K562 (cell line): ENCODE data around the gene TKTL1. TPM values are rescaled to one million over a fixed set of nuclear protein-coding genes. Genes with fewer than 3 reads are reported as not detected.

Experiments used
- ATAC-seq: fragments of 200-7000 bp; cut with Tn5 transposase; 3 replicates; pipeline ENCODE4 v1.9.1; 2020; ENCODE audit warnings: moderate library complexity
- BruUV-seq: library from RNA; stranded (reverse); fragments of 400-500 nt; replicated peaks from 2 replicates; lab custom pipeline; 2021; lab: Mats Ljungman, UMichigan
- CTCF ChIA-PET: fragments of 300-600 bp; formaldehyde crosslinking; extraction: SDS; loops from one replicate; lab custom pipeline; 2021; ENCODE audit warnings: low intra/inter-chr PET ratio; lab: Yijun Ruan, JAX
- POLR2A ChIA-PET: fragments of 300-600, 350-650 bp; sonication (Branson Sonifier 250); formaldehyde crosslinking; extraction: SDS; loops from one replicate; lab custom pipeline; 2021; ENCODE audit warnings: antibody characterized with exemption, inconsistent platforms; lab: Yijun Ruan, JAX
- DNase-seq, 4 experiments: peaks; one replicate each; pipeline versions ENCODE4 v3.0.0 to v3.0.0-alpha.2; 2011 to 2018; ENCODE audit warnings: low spot score in 3 of 4, mixed read lengths in 3 of 4; ENCODE audit errors: extremely low read depth in 1 of 4
- FAIRE-seq: peaks from 2 replicates; lab custom pipeline; 2011; peaks lifted over from hg19 to GRCh38; lab: Jason Lieb, UNC
- H2AFZ ChIP-seq: 2 replicates; pipeline ENCODE4 v1.6.0; 2011; ENCODE audit warnings: low read depth, low read length, control low read depth, inconsistent platforms
- H3K27ac ChIP-seq: fragments of 200-600 bp; 3 replicates; pipeline ENCODE4 v1.8.0; 2011; ENCODE audit warnings: low read depth, mild to moderate bottlenecking, control low read depth, inconsistent platforms, low read length, moderate library complexity, mixed read lengths; ENCODE audit errors: extremely low read depth
- H3K27me3 ChIP-seq, 2 experiments: fragments of 300-600 bp in 1 of 2; 2 replicates in 1 of 2; 3 replicates in 1 of 2; pipeline versions ENCODE4 v1.6.0 to v1.8.0; 2011; ENCODE audit warnings: inconsistent platforms in 2 of 2, low read length in 2 of 2, mild to moderate bottlenecking in 1 of 2, mixed read lengths in 1 of 2, moderate library complexity in 1 of 2; ENCODE audit not compliant: control insufficient read depth in 2 of 2, insufficient read depth in 2 of 2
- H3K36me3 ChIP-seq: fragments of 300-600 bp; 3 replicates; pipeline ENCODE4 v1.8.0; 2011; ENCODE audit warnings: mild to moderate bottlenecking, low read length, inconsistent platforms; ENCODE audit not compliant: control insufficient read depth, insufficient read depth
- H3K4me1 ChIP-seq, 2 experiments: fragments of 200-600 bp in 1 of 2; replicated peaks in 1 of 2; 2 replicates in 1 of 2; 3 replicates in 1 of 2; pipeline versions ENCODE4 v1.5.1 to v1.8.0; 2011; ENCODE audit warnings: inconsistent platforms in 2 of 2, low read length in 2 of 2, mild to moderate bottlenecking in 1 of 2, mixed read lengths in 1 of 2, moderate library complexity in 1 of 2; ENCODE audit not compliant: control insufficient read depth in 2 of 2, insufficient read depth in 2 of 2
- H3K4me2 ChIP-seq: 2 replicates; pipeline ENCODE4 v1.6.1; 2011; ENCODE audit warnings: low read length, control low read depth, inconsistent platforms, mixed read lengths; ENCODE audit not compliant: insufficient read depth
- H3K4me3 ChIP-seq: fragments of 200-600 bp; sonication (generic), shearing (Covaris generic); 2 replicates; pipeline ENCODE4 v1.5.1; 2016; ENCODE audit warnings: control low read depth, inconsistent platforms
- H3K79me2 ChIP-seq: fragments of 200-600 bp; 3 replicates; pipeline ENCODE4 v1.8.0; 2011; ENCODE audit warnings: low read length, inconsistent platforms; ENCODE audit not compliant: control insufficient read depth, insufficient read depth
- H3K9ac ChIP-seq, 2 experiments: 2 replicates each; pipeline versions ENCODE4 v1.6.0 to v1.6.1; 2011; ENCODE audit warnings: low read depth in 2 of 2, low read length in 2 of 2, control low read depth in 1 of 2, inconsistent platforms in 1 of 2, mild to moderate bottlenecking in 1 of 2, mixed read lengths in 1 of 2; ENCODE audit not compliant: insufficient read depth in 1 of 2
- H3K9me1 ChIP-seq: one replicate; pipeline ENCODE4 v1.6.0; 2011; ENCODE audit warnings: inconsistent platforms, mild to moderate bottlenecking, low read length, moderate library complexity; ENCODE audit not compliant: control insufficient read depth, insufficient read depth
- H3K9me3 ChIP-seq: replicated peaks from 2 replicates; pipeline ENCODE4 v1.5.1; 2011; ENCODE audit warnings: low read depth, low read length, inconsistent platforms; ENCODE audit not compliant: control insufficient read depth, insufficient read depth
- H4K20me1 ChIP-seq: replicated peaks from 2 replicates; pipeline ENCODE4 v1.6.1; 2011; ENCODE audit warnings: low read length, inconsistent platforms, mixed read lengths; ENCODE audit not compliant: control insufficient read depth, insufficient read depth
- CBX1 ChIP-seq: sonication (generic); IDR thresholded peaks from 2 replicates; pipeline ENCODE4 v1.6.1; 2016; ENCODE audit warnings: antibody characterized with exemption, low read depth, mild to moderate bottlenecking
- ELF4 ChIP-seq: fragments of 450-650 bp; formaldehyde crosslinking; IDR thresholded peaks from 2 replicates; pipeline ENCODE4 v1.4.0; 2022; ENCODE audit warnings: missing genetic modification characterization
- HMGN3 ChIP-seq: IDR thresholded peaks from 2 replicates; pipeline ENCODE4 v1.6.1; 2011; ENCODE audit warnings: borderline replicate concordance, low read depth, mild to moderate bottlenecking, mixed read lengths, low read length; ENCODE audit not compliant: insufficient read length; ENCODE audit errors: extremely low read depth
- IRF2 ChIP-seq: sonication (generic); formaldehyde crosslinking; IDR thresholded peaks from 2 replicates; pipeline ENCODE4 v1.8.1; 2022; ENCODE audit warnings: mild to moderate bottlenecking, missing genetic modification reagents
- NCOA4 ChIP-seq: fragments of 450-650 bp; IDR thresholded peaks from 2 replicates; pipeline ENCODE4 v1.6.1; 2018; ENCODE audit warnings: mild to moderate bottlenecking; ENCODE audit not compliant: partially characterized antibody
- RBM14 ChIP-seq: fragments of 200-400 bp; formaldehyde crosslinking; IDR thresholded peaks from 2 replicates; pipeline ENCODE4 v1.6.1; 2018; ENCODE audit warnings: low read depth, mild to moderate bottlenecking, low read length, moderate library complexity, borderline replicate concordance; ENCODE audit not compliant: insufficient read depth
- ZNF551 ChIP-seq: fragments of 250-450 bp; sonication (Bioruptor Pico); IDR thresholded peaks from 2 replicates; pipeline ENCODE4 v1.5.0; 2021; ENCODE audit warnings: mild to moderate bottlenecking, moderate library complexity
- ZNF785 ChIP-seq: fragments of 250-450 bp; sonication (Bioruptor Pico); IDR thresholded peaks from 2 replicates; pipeline ENCODE4 v1.4.0; 2020; ENCODE audit warnings: mild to moderate bottlenecking
- ZSCAN29 ChIP-seq: fragments of 450-650 bp; IDR thresholded peaks from 2 replicates; pipeline ENCODE4 v1.6.1; 2017
- WGBS: fragments of 100-300 bp; shearing (Covaris generic); methylation state at CpG from one replicate; pipeline ENCODE4 v1.1.6; 2016; ENCODE audit warnings: low coverage, mixed read lengths; ENCODE audit not compliant: insufficient coverage; ENCODE audit errors: missing lambda C conversion rate; 5-methylcytosine and 5-hydroxymethylcytosine counted together
- in situ Hi-C: fragments of 300-500 bp; cut with MboI; formaldehyde crosslinking; loops from 4 replicates; pipeline ENCODE4 v1.15.0; 2018; ENCODE audit warnings: inconsistent platforms, mixed read lengths
- intact Hi-C: fragments of 100-400 bp; cut with micrococcal nuclease; formaldehyde crosslinking; loops from 2 replicates; pipeline ENCODE4 v1.14.2; 2022
- polyA plus RNA-seq, 8 experiments: library from polyadenylated mRNA; depleted of rRNA in 4 of 8; stranded (reverse) in 5 of 8; unstranded in 3 of 8; fragments of >200 nt; fragmentation: Nextera tagmentation in 2 of 8; fragmentation: Illumina TruSeq in 1 of 8; extraction: Ambion mirVana in 2 of 8; extraction: Trizol in 1 of 8; gene quantifications; 2 replicates each; pipeline versions ENCODE4 v1.2.1 to v1.2.3, GENCODE V29; 2011 to 2014; ENCODE audit warnings: inconsistent platforms in 1 of 8, missing spikeins in 1 of 8
- total RNA-seq, 7 experiments: library from RNA; depleted of rRNA in 6 of 7; stranded (reverse); fragments of >200 nt in 6 of 7; fragmentation: Illumina TruSeq in 2 of 7; extraction: Trizol in 2 of 7; gene quantifications; 2 replicates each; pipeline versions ENCODE4 v1.2.1 to v1.2.3, GENCODE V29; 2011 to 2021; ENCODE audit warnings: low replicate concordance in 1 of 7
- TF ChIP-seq, protein P1 (sequence below): fragments of 450-650 bp; IDR thresholded peaks from 2 replicates; pipeline ENCODE4 v1.6.1; 2014; ENCODE audit warnings: low read depth, mild to moderate bottlenecking, moderate library complexity, borderline replicate concordance
- TF ChIP-seq, protein P2 (sequence below): IDR thresholded peaks from 3 replicates; pipeline ENCODE4 v1.6.1; 2011; ENCODE audit warnings: borderline replicate concordance, mild to moderate bottlenecking; ENCODE audit not compliant: insufficient read length, insufficient read depth

TKTL1 gene
- total and polyA plus RNA-seq, 9 of the 15 experiments (the other 6 are each of a cell fraction or from before 2014, with no cell fraction given) = 0.18 to 0.71 (median 0.38) TPM

DNA sequence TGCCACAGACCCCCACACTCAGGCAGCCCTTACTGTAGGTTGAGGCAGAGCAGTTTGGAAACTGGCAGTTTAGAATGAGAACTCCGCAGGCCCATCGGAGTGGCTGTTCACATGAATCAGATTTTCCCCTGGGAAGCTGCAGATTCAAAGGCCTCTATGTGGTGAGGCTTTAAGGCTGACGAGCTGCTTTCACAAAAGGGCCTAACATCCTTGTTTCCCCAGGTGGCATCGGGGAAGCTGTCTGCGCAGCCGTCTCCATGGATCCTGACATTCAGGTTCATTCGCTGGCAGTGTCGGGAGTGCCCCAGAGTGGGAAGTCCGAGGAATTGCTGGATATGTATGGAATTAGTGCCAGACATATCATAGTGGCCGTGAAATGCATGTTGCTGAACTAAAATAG lies 33.7 kb downstream of the TKTL1 start:
- intact Hi-C loops (no loop called here), in situ Hi-C loops (no loop called here)
- Histone ChIP-seq H3K27ac (no peak overlapping the region), H3K36me3 (no peaks in the 10 kb centered on the region), H3K4me1 (no peaks in the 10 kb centered on the region; a peak in 1 of 5 replicates), H3K27me3 (peaks cover 22 to 45% of the 10 kb centered on the region in 2 experiments), H3K4me3 (no peak overlapping the region), H3K9me1 (no peaks in the 10 kb centered on the region), H3K4me2 (no peak overlapping the region), H4K20me1 (no peaks in the 10 kb centered on the region), H2AFZ (no peak overlapping the region), H3K79me2 (no peaks in the 10 kb centered on the region), H3K9me3 (no peaks in the 10 kb centered on the region), H3K9ac (no peak overlapping the region)
- no peak for DNase-seq
- WGBS = 40% methylated on average over 8 of the region's 10 CpGs
- no TSS peak for BruUV-seq
- TF ChIP-seq HMGN3 = no peak
- TF ChIP-seq, protein P1, sequence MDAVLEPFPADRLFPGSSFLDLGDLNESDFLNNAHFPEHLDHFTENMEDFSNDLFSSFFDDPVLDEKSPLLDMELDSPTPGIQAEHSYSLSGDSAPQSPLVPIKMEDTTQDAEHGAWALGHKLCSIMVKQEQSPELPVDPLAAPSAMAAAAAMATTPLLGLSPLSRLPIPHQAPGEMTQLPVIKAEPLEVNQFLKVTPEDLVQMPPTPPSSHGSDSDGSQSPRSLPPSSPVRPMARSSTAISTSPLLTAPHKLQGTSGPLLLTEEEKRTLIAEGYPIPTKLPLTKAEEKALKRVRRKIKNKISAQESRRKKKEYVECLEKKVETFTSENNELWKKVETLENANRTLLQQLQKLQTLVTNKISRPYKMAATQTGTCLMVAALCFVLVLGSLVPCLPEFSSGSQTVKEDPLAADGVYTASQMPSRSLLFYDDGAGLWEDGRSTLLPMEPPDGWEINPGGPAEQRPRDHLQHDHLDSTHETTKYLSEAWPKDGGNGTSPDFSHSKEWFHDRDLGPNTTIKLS = no peak
- TF ChIP-seq NCOA4 = no peak
- TF ChIP-seq IRF2 (CRISPR knock-in tag) = no peak
- no peak for TF ChIP-seq ELF4 (CRISPR knock-in tag)
- no peak for TF ChIP-seq ZNF551 (CRISPR knock-in tag)
- TF ChIP-seq CBX1 = no peak
- no peak for TF ChIP-seq RBM14
- no peak for TF ChIP-seq ZSCAN29
- no peak for TF ChIP-seq ZNF785
- TF ChIP-seq, protein P2, sequence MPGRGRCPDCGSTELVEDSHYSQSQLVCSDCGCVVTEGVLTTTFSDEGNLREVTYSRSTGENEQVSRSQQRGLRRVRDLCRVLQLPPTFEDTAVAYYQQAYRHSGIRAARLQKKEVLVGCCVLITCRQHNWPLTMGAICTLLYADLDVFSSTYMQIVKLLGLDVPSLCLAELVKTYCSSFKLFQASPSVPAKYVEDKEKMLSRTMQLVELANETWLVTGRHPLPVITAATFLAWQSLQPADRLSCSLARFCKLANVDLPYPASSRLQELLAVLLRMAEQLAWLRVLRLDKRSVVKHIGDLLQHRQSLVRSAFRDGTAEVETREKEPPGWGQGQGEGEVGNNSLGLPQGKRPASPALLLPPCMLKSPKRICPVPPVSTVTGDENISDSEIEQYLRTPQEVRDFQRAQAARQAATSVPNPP = no peak
- no peak for ATAC-seq
- ChIA-PET POLR2A (interaction anchor here (0.6 to 0.9 kb wide), 2 partner anchors 42 to 50 kb away, joined by 3 read pairs; partner anchors contain the start of gene EMD), CTCF (no interaction called here)
- FAIRE-seq = no peak
